ENCODE data around the gene RGMB.

The RGMB gene

DNA sequence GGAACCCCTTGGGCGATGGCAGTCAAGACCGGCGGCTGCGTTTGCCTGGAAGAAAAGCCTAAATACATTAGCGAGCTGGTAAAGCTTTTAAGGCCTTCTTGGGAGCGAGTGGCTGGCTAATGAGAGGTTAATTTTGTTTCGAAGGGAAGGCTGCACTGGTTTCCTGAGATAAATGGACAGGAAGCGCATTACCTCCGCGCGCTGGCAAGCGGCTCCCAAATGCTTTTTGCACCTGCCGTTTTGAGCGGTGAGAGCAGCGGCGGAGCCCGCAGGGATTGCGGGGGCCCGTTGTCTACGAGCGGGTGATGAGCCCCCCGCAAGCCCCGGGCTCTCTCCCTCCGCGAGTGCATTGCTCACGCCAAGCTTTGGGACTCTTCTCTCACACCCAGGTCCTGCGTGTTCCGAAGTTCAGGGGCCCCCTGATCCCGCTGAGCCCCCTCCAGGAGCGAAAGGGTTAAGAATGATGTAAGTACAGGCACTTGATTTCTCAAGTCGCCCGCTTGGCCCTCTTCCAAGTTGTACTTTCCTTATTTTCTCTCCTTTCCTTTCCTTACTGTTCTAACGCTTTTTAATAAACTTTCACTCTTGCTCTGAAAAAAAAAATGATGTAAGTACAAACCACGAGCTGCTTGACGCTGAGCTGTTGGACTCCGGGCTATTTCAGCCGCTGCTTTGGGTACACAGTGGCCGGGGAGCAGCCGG, 3.1 kb upstream of the RGMB start (continued):
- TF ChIP-seq ZNF37A (tag by site-specific recombination; IDR thresholded peaks at IDR 0.05) (no peak), ZNF48 (tag by site-specific recombination; IDR thresholded peaks at IDR 0.05) (no peak), ZBTB1 (tag by site-specific recombination; IDR thresholded peaks at IDR 0.05) (peak; percentile 67; the same call in 1 of the 2 replicates), ZNF629 (tag by site-specific recombination; IDR thresholded peaks at IDR 0.05) (peak; percentile 75), ZNF785 (tag by site-specific recombination; IDR thresholded peaks at IDR 0.05) (no peak), RBAK (tag by site-specific recombination; IDR thresholded peaks at IDR 0.05) (no peak), ZBTB17 (tag by site-specific recombination; IDR thresholded peaks at IDR 0.05) (peak; percentile 21; the same call in 1 of the 2 replicates), ZNF433 (tag by site-specific recombination; IDR thresholded peaks at IDR 0.05; ENCODE audit: low read depth) (no peak), ZNF202 (tag by site-specific recombination; IDR thresholded peaks at IDR 0.05; ENCODE audit: borderline replicate concordance) (no peak), ZNF350 (tag by site-specific recombination; IDR thresholded peaks at IDR 0.05) (no peak), GLIS2 (tag by site-specific recombination; IDR thresholded peaks at IDR 0.05) (peak; percentile 58; the same call in 1 of the 2 replicates), ZNF311 (tag by site-specific recombination; IDR thresholded peaks at IDR 0.05; ENCODE audit: borderline replicate concordance) (no peak), BCL11B (tag by site-specific recombination; IDR thresholded peaks at IDR 0.05; ENCODE audit: low read depth) (peak; percentile 62; the same call in 1 of the 2 replicates), EGR2 (tag by site-specific recombination; IDR thresholded peaks at IDR 0.05; ENCODE audit: low read depth) (no peak), ZNF514 (tag by site-specific recombination; IDR thresholded peaks at IDR 0.05) (no peak), ZNF404 (tag by site-specific recombination; IDR thresholded peaks at IDR 0.05) (no peak), ZNF24 (tag by site-specific recombination; IDR thresholded peaks at IDR 0.05) (0 out of 2 replicates have a peak, but pooled peaks have one; percentile 69), ZNF221 (tag by site-specific recombination; IDR thresholded peaks at IDR 0.05; ENCODE audit: borderline replicate concordance) (no peak), ZFP3 (tag by site-specific recombination; IDR thresholded peaks at IDR 0.05; ENCODE audit: low read depth) (no peak), ZNF837 (tag by site-specific recombination; IDR thresholded peaks at IDR 0.05) (no peak), ZNF776 (tag by site-specific recombination; IDR thresholded peaks at IDR 0.05; ENCODE audit: borderline replicate concordance) (no peak), ZNF791 (tag by site-specific recombination; IDR thresholded peaks at IDR 0.05) (no peak), ZNF114 (tag by site-specific recombination; IDR thresholded peaks at IDR 0.05) (no peak), ZNF76 (tag by site-specific recombination; IDR thresholded peaks at IDR 0.05; ENCODE audit: borderline replicate concordance, low read depth) (no peak), GLI2 (tag by site-specific recombination; IDR thresholded peaks at IDR 0.05; ENCODE audit: borderline replicate concordance, low read depth) (no peak), ZNF585B (tag by site-specific recombination; IDR thresholded peaks at IDR 0.05) (no peak), ZNF701 (tag by site-specific recombination; IDR thresholded peaks at IDR 0.05) (no peak), GLI4 (tag by site-specific recombination; IDR thresholded peaks at IDR 0.05) (no peak), ZNF571 (tag by site-specific recombination; IDR thresholded peaks at IDR 0.05) (no peak), ZNF558 (tag by site-specific recombination; IDR thresholded peaks at IDR 0.05) (peak; percentile 16; the same call in 1 of the 2 replicates)
- TF ChIP-seq, protein P1, sequence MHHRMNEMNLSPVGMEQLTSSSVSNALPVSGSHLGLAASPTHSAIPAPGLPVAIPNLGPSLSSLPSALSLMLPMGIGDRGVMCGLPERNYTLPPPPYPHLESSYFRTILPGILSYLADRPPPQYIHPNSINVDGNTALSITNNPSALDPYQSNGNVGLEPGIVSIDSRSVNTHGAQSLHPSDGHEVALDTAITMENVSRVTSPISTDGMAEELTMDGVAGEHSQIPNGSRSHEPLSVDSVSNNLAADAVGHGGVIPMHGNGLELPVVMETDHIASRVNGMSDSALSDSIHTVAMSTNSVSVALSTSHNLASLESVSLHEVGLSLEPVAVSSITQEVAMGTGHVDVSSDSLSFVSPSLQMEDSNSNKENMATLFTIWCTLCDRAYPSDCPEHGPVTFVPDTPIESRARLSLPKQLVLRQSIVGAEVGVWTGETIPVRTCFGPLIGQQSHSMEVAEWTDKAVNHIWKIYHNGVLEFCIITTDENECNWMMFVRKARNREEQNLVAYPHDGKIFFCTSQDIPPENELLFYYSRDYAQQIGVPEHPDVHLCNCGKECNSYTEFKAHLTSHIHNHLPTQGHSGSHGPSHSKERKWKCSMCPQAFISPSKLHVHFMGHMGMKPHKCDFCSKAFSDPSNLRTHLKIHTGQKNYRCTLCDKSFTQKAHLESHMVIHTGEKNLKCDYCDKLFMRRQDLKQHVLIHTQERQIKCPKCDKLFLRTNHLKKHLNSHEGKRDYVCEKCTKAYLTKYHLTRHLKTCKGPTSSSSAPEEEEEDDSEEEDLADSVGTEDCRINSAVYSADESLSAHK (tag by site-specific recombination; IDR thresholded peaks at IDR 0.05), result no peak
- TF ChIP-seq, protein P2, sequence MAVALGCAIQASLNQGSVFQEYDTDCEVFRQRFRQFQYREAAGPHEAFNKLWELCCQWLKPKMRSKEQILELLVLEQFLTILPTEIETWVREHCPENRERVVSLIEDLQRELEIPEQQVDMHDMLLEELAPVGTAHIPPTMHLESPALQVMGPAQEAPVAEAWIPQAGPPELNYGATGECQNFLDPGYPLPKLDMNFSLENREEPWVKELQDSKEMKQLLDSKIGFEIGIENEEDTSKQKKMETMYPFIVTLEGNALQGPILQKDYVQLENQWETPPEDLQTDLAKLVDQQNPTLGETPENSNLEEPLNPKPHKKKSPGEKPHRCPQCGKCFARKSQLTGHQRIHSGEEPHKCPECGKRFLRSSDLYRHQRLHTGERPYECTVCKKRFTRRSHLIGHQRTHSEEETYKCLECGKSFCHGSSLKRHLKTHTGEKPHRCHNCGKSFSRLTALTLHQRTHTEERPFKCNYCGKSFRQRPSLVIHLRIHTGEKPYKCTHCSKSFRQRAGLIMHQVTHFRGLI (tag by site-specific recombination; IDR thresholded peaks at IDR 0.05), result no peak; the same call in 1 of the 2 replicates
- TF ChIP-seq, protein P3, sequence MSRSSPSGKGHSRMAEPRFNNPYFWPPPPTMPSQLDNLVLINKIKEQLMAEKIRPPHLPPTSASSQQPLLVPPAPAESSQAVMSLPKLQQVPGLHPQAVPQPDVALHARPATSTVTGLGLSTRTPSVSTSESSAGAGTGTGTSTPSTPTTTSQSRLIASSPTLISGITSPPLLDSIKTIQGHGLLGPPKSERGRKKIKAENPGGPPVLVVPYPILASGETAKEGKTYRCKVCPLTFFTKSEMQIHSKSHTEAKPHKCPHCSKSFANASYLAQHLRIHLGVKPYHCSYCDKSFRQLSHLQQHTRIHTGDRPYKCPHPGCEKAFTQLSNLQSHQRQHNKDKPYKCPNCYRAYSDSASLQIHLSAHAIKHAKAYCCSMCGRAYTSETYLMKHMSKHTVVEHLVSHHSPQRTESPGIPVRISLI (tag by site-specific recombination; IDR thresholded peaks at IDR 0.05), result peak; percentile 51; the same call in 1 of the 2 replicates
- TF ChIP-seq, protein P4, sequence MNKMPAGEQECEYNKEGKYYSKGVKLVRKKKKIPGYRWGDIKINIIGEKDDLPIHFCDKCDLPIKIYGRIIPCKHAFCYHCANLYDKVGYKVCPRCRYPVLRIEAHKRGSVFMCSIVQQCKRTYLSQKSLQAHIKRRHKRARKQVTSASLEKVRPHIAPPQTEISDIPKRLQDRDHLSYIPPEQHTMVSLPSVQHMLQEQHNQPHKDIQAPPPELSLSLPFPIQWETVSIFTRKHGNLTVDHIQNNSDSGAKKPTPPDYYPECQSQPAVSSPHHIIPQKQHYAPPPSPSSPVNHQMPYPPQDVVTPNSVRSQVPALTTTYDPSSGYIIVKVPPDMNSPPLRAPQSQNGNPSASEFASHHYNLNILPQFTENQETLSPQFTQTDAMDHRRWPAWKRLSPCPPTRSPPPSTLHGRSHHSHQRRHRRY (tag by site-specific recombination; IDR thresholded peaks at IDR 0.05), result no peak

Measured in HEK293 (cell line).